Astrocyte (in vitro differentiated cells and primary cell): ENCODE data around the gene TCF3.

Experiments used
- EZH2 ChIP-seq: IDR thresholded peaks from 2 replicates; pipeline ENCODE4 v1.6.1; 2012; ENCODE audit warnings: mild to moderate bottlenecking, low read length, inconsistent platforms; ENCODE audit not compliant: insufficient read depth
- TF ChIP-seq, protein P1 (sequence below): IDR thresholded peaks from 2 replicates; pipeline ENCODE4 v1.5.1; 2011; ENCODE audit warnings: low read depth, mild to moderate bottlenecking, inconsistent platforms, low read length, moderate library complexity; ENCODE audit not compliant: insufficient read depth

DNA sequence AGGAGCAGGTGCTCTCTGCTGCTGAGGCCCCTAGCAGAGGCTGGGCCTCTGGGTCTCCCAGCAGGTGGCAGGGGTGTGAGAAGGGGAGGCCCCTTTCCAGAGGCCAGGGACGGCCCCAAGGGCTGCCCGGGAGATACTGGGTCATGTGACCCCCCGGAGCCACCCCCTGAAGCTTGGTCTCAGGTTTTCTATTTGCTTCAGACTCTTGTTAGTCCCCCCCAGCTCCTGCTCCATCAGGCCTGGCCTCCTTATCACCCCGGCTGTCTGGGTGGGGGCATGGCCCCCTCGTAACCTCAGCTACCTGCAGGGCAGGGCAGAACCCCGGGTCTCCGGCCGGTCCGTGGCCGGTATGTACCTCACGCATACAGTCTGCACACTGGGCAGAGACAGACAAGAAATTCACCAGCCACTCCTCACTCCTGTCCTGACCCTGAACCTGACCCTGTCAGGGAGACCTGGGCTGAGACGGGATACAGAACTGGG lies 13.2 kb upstream of the TCF3 start:
- TF ChIP-seq, protein P1, sequence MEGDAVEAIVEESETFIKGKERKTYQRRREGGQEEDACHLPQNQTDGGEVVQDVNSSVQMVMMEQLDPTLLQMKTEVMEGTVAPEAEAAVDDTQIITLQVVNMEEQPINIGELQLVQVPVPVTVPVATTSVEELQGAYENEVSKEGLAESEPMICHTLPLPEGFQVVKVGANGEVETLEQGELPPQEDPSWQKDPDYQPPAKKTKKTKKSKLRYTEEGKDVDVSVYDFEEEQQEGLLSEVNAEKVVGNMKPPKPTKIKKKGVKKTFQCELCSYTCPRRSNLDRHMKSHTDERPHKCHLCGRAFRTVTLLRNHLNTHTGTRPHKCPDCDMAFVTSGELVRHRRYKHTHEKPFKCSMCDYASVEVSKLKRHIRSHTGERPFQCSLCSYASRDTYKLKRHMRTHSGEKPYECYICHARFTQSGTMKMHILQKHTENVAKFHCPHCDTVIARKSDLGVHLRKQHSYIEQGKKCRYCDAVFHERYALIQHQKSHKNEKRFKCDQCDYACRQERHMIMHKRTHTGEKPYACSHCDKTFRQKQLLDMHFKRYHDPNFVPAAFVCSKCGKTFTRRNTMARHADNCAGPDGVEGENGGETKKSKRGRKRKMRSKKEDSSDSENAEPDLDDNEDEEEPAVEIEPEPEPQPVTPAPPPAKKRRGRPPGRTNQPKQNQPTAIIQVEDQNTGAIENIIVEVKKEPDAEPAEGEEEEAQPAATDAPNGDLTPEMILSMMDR: no peak
- no peak for TF ChIP-seq EZH2
